Calu3 (cell line): ENCODE data around the gene IRF9. TPM values are rescaled to one million over a fixed set of nuclear protein-coding genes. Genes with fewer than 3 reads are reported as not detected.
A peak's percentile ranks its signal among the peaks of the same experiment; 100 is the strongest.

Source experiments
- BruUV-seq: library from RNA; stranded (reverse); fragments of 400-500 nt; replicated peaks from 2 replicates; lab custom pipeline; 2021; lab: Mats Ljungman, UMichigan
- CTCF ChIA-PET: fragments of 300-600 bp; sonication (Branson Sonifier 250); formaldehyde crosslinking; loops from one replicate; lab custom pipeline; 2022; ENCODE audit warnings: antibody characterized with exemption; lab: Charles Lee
- DNase-seq: peaks from one replicate; pipeline ENCODE4 v3.0.0; 2022
- H3K27ac Mint-ChIP-seq: one replicate; pipeline ENCODE4 v1.8.0; 2022; ENCODE audit warnings: mixed read lengths; ENCODE audit not compliant: unreplicated experiment
- H3K27me3 Mint-ChIP-seq: one replicate; pipeline ENCODE4 v1.8.0; 2022; ENCODE audit warnings: mixed read lengths; ENCODE audit not compliant: unreplicated experiment
- H3K36me3 Mint-ChIP-seq: one replicate; pipeline ENCODE4 v1.8.0; 2022; ENCODE audit warnings: mild to moderate bottlenecking, moderate library complexity, mixed read lengths; ENCODE audit not compliant: insufficient read depth, unreplicated experiment
- H3K4me1 Mint-ChIP-seq: one replicate; pipeline ENCODE4 v1.8.0; 2022; ENCODE audit warnings: mild to moderate bottlenecking, low read depth, mixed read lengths; ENCODE audit not compliant: unreplicated experiment
- H3K4me3 Mint-ChIP-seq: one replicate; pipeline ENCODE4 v1.8.0; 2022; ENCODE audit warnings: mild to moderate bottlenecking, low read depth, moderate library complexity, mixed read lengths; ENCODE audit not compliant: unreplicated experiment
- H3K9me3 Mint-ChIP-seq: one replicate; pipeline ENCODE4 v1.8.0; 2022; ENCODE audit warnings: low read depth, mixed read lengths; ENCODE audit not compliant: unreplicated experiment
- intact Hi-C: fragments of 100-400 bp; cut with micrococcal nuclease; formaldehyde crosslinking; loops from one replicate; pipeline ENCODE4 v1.10.0; 2022; ENCODE audit not compliant: unreplicated experiment
- total RNA-seq: library from RNA; stranded (reverse); gene quantifications from 2 replicates; pipeline ENCODE4 v1.2.3, GENCODE V29; 2022
- TF ChIP-seq, protein P1 (sequence below): fragments of 200-600 bp; IDR thresholded peaks from one replicate; pipeline ENCODE4 v1.8.0; 2022; ENCODE audit warnings: antibody characterized with exemption; ENCODE audit not compliant: unreplicated experiment

The IRF9 gene
- total RNA-seq, 1 experiment from 2014 or later, result 124 TPM

- Mint-ChIP-seq H3K36me3 (peaks cover 66% of the 10 kb centered on the region), H3K27ac (no peak overlapping the region), H3K27me3 (no peaks in the 10 kb centered on the region), H3K4me1 (peaks cover 18% of the 10 kb centered on the region), H3K4me3 (no peak overlapping the region), H3K9me3 (no peaks in the 10 kb centered on the region)
- CTCF ChIA-PET, result no interaction called here
- TF ChIP-seq, protein P1, sequence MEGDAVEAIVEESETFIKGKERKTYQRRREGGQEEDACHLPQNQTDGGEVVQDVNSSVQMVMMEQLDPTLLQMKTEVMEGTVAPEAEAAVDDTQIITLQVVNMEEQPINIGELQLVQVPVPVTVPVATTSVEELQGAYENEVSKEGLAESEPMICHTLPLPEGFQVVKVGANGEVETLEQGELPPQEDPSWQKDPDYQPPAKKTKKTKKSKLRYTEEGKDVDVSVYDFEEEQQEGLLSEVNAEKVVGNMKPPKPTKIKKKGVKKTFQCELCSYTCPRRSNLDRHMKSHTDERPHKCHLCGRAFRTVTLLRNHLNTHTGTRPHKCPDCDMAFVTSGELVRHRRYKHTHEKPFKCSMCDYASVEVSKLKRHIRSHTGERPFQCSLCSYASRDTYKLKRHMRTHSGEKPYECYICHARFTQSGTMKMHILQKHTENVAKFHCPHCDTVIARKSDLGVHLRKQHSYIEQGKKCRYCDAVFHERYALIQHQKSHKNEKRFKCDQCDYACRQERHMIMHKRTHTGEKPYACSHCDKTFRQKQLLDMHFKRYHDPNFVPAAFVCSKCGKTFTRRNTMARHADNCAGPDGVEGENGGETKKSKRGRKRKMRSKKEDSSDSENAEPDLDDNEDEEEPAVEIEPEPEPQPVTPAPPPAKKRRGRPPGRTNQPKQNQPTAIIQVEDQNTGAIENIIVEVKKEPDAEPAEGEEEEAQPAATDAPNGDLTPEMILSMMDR, result no peak
- intact Hi-C loops, result no loop called here
- no TSS peak for BruUV-seq
- no peak for DNase-seq
Observed at GRCh38 chr14:24192933-24193332, 31.9 kb downstream of the IRF9 start.

- no peaks in the 10 kb centered on the region for H3K27me3 Mint-ChIP-seq
- no peaks in the 10 kb centered on the region for H3K9me3 Mint-ChIP-seq
- peaks cover 63% of the 10 kb centered on the region for H3K36me3 Mint-ChIP-seq
- TF ChIP-seq, protein P1, result no peak
- intact Hi-C loops, result no loop called here
- peaks cover 12% of the 10 kb centered on the region for H3K4me1 Mint-ChIP-seq
- BruUV-seq, result TSS peak; percentile 57
- no peak for DNase-seq
- H3K27ac Mint-ChIP-seq, result peak overlapping the region; percentile 92
- peak overlapping the region; percentile 88 for H3K4me3 Mint-ChIP-seq
- CTCF ChIA-PET, result no interaction called here
Observed at GRCh38 chr14:24194186-24194872, 33.3 kb downstream of the IRF9 start.

DNA sequence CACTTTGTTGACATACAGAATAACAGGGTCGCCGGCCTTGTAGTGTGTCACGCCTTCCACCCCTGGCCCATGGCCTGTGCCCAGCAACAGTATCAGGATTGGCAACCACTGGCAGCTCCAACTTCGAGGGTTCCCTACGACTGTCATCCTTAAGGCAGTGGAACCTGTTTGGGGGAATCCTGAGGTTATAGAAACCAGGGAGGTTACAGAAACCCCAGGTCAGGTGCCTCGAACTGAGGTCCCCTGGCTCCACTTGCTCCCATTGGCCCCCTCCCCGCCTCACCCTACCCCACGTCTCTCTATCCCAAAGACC lies 33.8 kb downstream of the IRF9 start:
- Mint-ChIP-seq H3K9me3 (no peaks in the 10 kb centered on the region), H3K4me1 (peaks cover 8% of the 10 kb centered on the region), H3K36me3 (peaks cover 58% of the 10 kb centered on the region), H3K27ac (peak overlapping the region; percentile 92), H3K4me3 (peak overlapping the region; percentile 88), H3K27me3 (no peaks in the 10 kb centered on the region)
- TF ChIP-seq, protein P1, result no peak
- BruUV-seq, result no TSS peak
- DNase-seq, result no peak
- intact Hi-C loops, result no loop called here
- CTCF ChIA-PET, result no interaction called here

- intact Hi-C loops, result no loop called here
- Mint-ChIP-seq H3K4me3 (peak within 1 kb of the TSS; percentile 88), H3K4me1 (peaks cover 8% of the 10 kb centered on the region), H3K27ac (peak within 1 kb of the TSS; percentile 92), H3K36me3 (peaks cover 56% of the 10 kb centered on the region), H3K9me3 (no peaks in the 10 kb centered on the region), H3K27me3 (no peaks in the 10 kb centered on the region)
- DNase-seq, result peak; percentile 85
- BruUV-seq, result no TSS peak
- CTCF ChIA-PET, result interaction anchor here (1.2 to 1.8 kb wide), 3 partner anchors 18 to 48 kb away, joined by 3 to 5 read pairs (median 3); partner anchors contain the start of genes CHMP4A, RNF31 and TINF2
- TF ChIP-seq, protein P1, result no peak
Observed at GRCh38 chr14:24195186-24196070, 34.4 kb downstream of the IRF9 start, which contains the start of gene TM9SF1. Gene TM9SF1, minus strand, starts transcription at chr14:24195441. Its CDS starts 422 bp downstream, at chr14:24195019.
